Activated effector memory CD4-positive, alpha-beta T cell treated with Interleukin-2 at 50 U/mL for 16 hours (primary cell): ENCODE measurements around the gene AUTS2.

Source experiments
- DNase-seq: peaks from one replicate; pipeline ENCODE4 v3.0.0-alpha.2; 2020

AUTS2 gene

GRCh38 chr7:70298780-70299471 is 700.7 kb downstream of the AUTS2 start:
- DNase-seq, result no peak

GRCh38 chr7:70299472-70299807 is 701.2 kb downstream of the AUTS2 start:
- no peak for DNase-seq

- no peak for DNase-seq
Observed at GRCh38 chr7:70301673-70302185, 703.5 kb downstream of the AUTS2 start.

DNA sequence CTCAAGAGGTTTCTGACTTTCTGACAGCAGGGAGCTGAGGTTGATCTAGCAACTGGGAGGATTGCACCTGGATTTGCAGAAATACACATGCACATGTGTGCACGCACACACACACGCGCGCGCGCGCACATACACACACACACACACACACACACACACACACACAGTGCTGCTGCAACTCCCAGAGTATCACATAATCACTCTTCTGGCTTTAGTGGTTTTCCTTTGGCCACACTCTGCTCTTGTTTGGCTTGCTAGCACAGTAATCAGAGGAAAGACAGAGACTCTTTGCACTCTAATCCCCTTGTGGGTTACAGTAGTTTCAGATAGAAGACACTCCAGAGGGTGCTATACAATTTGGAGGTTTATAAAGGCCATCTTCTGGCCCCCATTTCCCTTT is 705.0 kb downstream of the AUTS2 start:
- DNase-seq, result no peak

GRCh38 chr7:70303780-70304179 is 705.5 kb downstream of the AUTS2 start:
- DNase-seq, result no peak

DNA sequence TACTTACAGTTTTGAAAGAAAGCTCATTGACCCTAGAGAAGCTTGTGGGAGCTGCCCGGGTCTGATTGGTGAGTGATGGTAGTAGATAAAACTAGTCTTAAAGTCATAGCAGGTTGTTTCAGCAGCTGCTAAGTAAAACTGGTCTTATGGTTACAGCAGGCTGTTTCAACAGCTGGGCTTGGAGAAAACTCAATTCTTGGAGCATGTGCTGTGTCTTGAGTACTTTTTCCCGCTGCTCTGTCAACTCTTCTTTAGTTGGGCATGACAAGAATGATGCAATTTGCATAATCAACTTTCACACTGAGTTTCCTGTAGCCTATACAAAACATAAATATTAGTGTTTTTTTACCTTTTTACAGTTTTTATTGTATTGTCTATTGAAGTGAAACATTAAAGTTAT is 707.9 kb downstream of the AUTS2 start:
- DNase-seq, result no peak

- DNase-seq, result no peak
Observed at GRCh38 chr7:70307544-70308106, 709.4 kb downstream of the AUTS2 start.

DNA sequence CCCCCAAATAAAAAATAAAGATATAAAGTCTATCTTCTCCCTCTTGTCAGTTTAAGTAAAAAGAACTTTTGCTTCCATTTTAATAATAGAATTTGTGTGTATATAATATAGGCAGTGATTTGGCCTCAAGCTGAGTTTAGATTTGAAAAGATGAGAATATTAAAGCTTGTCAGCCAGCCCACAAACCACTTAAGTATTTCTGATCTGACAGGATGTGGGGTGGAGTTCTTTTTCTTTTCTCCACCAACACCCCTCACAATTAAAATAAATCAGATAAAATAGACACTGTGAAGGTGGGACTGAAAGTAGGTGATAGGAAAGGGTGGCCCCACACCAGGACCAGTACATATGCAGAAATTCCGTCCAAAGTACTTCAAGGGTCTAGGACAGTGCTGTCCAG is 714.1 kb downstream of the AUTS2 start:
- no peak for DNase-seq

DNA sequence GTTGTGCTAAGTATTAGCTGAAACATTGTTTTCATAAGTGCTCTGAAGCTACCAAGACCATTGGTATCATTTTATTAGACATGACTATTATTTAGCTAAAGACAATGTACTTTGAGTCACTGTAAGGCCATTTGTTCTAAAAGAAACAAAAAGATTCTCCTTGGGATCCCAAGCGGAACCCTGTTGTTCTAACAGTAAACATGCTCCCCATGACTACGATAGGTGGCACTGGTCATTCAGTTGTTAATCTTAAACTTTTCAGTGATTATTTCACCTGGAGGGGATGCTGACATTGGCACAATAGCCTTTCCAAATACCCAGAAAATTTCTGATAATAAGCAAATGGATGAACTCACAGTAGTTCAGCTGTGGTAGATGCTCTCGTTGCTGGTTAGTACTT is 715.0 kb downstream of the AUTS2 start:
- no peak for DNase-seq

DNA sequence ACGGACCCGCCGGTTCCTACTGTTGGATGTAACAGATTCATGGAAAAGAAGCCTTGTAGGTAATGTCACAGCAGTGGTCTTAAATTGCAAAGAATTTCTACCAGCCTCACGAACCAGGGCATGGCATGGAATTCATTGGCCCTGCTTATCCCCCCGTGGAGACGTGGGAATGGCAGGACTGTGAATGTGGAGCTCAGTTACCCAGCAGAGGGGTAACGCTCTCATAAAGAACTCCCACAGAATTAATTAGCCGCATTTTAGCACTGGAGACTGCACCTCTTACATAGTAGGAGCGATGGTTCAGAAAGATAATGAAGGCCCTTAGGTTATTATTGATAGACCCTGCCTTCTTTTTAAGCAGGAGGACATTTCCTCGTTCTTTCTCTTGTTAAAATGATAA is 715.4 kb downstream of the AUTS2 start:
- DNase-seq, result no peak

DNA sequence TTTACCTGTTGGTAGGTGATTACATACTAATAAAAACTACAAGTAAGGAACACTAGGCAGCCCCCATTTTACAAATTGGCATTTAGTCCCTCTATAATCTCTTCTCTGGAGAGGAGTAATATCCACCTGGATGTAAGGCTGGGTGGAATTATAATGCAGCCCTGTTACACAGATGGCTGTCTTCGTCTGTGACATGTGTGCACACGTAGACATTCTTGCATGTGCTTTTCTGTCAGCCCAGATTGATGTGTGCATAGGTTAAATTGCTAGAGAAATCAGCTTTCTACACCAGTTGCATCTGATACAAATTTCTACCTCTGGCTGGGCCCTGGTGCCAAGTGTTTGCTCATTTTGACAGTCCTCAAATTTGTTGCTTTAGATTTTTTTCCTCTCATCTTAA is 715.9 kb downstream of the AUTS2 start:
- DNase-seq, result no peak

DNA sequence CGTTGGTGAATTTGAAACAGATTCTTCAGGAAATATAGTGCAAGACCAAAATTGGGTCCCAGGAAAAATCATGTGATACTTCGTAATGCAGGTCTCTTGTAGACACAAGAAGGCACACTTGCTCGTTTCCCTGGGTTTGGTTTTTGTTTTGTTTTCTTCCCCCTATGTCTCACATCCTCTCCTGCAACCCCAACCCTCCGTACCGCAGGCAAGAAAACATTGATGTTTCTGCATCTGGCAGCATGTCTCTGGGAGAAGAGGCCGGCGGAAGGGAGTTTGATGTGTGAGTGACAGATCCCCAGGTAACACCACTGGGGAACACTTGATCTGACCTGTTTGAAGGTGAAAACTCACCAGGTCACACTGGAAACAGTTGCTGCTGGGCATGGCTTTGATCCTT is 718.5 kb downstream of the AUTS2 start:
- DNase-seq, result peak; percentile 2

- no peak for DNase-seq
Observed at GRCh38 chr7:70317356-70317755, 719.1 kb downstream of the AUTS2 start.

DNA sequence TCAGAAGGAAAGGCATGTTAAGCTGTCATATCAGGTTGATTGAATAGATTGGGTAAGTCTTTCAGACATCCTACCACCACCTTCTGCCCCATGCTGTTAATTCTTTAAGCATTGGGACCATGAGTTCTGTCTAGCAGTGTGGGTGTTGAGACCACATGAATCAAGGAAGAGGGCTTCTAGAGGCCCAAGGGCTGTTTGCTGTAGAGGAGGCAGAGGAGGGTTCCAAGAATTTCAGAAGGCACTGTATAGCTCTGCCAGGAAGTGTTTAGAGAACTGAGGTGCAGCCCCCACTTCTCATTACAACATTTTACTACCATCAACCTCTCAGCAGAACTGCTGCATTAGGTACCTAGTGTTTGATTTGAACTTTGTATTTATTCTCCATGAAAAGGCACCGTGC is 720.2 kb downstream of the AUTS2 start:
- no peak for DNase-seq

DNA sequence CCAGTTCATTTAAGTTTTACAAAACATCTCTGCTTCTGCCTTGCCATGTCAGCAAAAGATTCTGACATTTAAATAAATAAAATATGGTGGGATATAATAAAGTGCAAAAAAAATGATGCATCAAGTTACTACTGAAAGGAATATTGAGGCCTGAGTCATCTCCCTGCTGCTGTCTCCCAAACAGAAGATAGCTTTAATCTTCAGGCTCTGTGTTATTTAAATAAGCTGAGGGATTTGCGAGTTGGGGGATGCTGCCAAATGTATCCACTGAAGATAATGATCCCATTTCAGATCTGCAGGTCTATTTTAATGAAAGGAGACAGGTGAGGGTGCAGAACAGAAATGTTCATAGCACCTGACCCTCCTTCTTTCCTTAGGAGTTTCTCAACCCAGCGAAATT is 720.8 kb downstream of the AUTS2 start:
- DNase-seq, result no peak

DNA sequence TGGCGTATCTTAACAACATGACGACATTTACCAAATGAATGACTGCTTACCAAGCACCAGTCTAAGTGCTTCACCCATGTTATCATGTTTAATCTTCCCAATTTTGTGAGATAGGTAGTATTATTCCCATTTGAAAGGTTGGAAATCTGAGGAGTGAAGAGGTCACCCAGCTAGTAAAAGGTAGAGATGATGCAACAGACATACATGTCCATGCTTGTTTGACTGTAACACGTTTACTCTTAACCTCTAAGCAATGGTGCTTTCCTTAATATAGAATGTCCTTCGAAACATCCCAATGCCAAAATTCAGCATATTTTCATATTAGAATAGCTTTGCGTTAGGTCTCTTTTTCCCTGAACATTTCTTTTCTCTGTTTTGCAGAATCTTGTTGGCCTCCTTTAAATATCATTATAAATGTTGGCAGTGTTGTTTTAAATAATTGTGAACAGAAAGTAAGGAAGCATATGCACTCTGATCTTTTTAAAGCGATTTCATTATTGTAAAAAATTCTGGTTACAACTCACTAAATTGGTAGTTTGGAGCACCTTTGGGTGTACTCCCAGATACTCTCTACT is 722.8 kb downstream of the AUTS2 start:
- no peak for DNase-seq

GRCh38 chr7:70322856-70323255 is 724.6 kb downstream of the AUTS2 start:
- DNase-seq, result no peak

- DNase-seq, result no peak
Observed at GRCh38 chr7:70325509-70326101, 727.3 kb downstream of the AUTS2 start.

- DNase-seq, result no peak
Observed at GRCh38 chr7:70334295-70334694, 736.0 kb downstream of the AUTS2 start.

- DNase-seq, result no peak
Observed at GRCh38 chr7:70334871-70335270, 736.6 kb downstream of the AUTS2 start.

GRCh38 chr7:70336536-70336935 is 738.3 kb downstream of the AUTS2 start:
- no peak for DNase-seq

GRCh38 chr7:70338015-70338414 is 739.7 kb downstream of the AUTS2 start:
- DNase-seq, result no peak

GRCh38 chr7:70340236-70340635 is 742.0 kb downstream of the AUTS2 start:
- DNase-seq, result no peak

GRCh38 chr7:70341446-70341845 is 743.2 kb downstream of the AUTS2 start:
- DNase-seq, result no peak
